Lung (tissue), 12 donors: ENCODE results near the gene BCAS3. TPM values are rescaled to one million over a fixed set of nuclear protein-coding genes. Genes with fewer than 3 reads are reported as not detected.

ENCODE experiments used
- ATAC-seq: fragments of 200-7000 bp; cut with Tn5 transposase; one replicate; pipeline ENCODE4 v1.9.1; 2020; ENCODE audit warnings: moderate number of reproducible peaks; ENCODE audit not compliant: insufficient read depth, low FRiP score
- DNase-seq, 3 donors: peaks; one replicate each; pipeline ENCODE4 v3.0.0-alpha.2; 2013 to 2017
- H3K27ac ChIP-seq, 2 donors: one replicate each; pipeline ENCODE4 v1.5.1; 2013; ENCODE audit warnings: mild to moderate bottlenecking in 2 of 2, moderate library complexity in 2 of 2, control low read depth in 1 of 2, inconsistent platforms in 1 of 2, low read depth in 1 of 2, low read length in 1 of 2
- H3K27me3 ChIP-seq, 3 donors: one replicate each; pipeline ENCODE4 v1.5.1; 2013; ENCODE audit warnings: low read length in 2 of 3; ENCODE audit not compliant: control insufficient read depth in 3 of 3, insufficient read depth in 3 of 3
- H3K36me3 ChIP-seq, 4 donors: one replicate each; pipeline ENCODE4 v1.5.1; 2013; ENCODE audit warnings: low read length in 4 of 4, mild to moderate bottlenecking in 1 of 4, moderate library complexity in 1 of 4; ENCODE audit not compliant: control insufficient read depth in 4 of 4, insufficient read depth in 4 of 4
- H3K4me1 ChIP-seq, 5 donors: one replicate each; pipeline ENCODE4 v1.5.1; 2013; ENCODE audit warnings: low read length in 5 of 5, mild to moderate bottlenecking in 2 of 5, moderate library complexity in 1 of 5; ENCODE audit not compliant: control insufficient read depth in 5 of 5, insufficient read depth in 5 of 5
- H3K4me3 ChIP-seq: one replicate; pipeline ENCODE4 v1.5.1; 2013; ENCODE audit warnings: mild to moderate bottlenecking, control low read depth, moderate library complexity
- H3K9ac ChIP-seq, 2 donors: one replicate each; pipeline ENCODE4 v1.5.1; 2013; ENCODE audit warnings: low read length in 2 of 2, control low read depth in 1 of 2; ENCODE audit not compliant: insufficient read depth in 1 of 2
- H3K9me3 ChIP-seq, 4 donors: one replicate each; pipeline ENCODE4 v1.5.1; 2013; ENCODE audit warnings: low read length in 3 of 4, mild to moderate bottlenecking in 1 of 4, moderate library complexity in 1 of 4; ENCODE audit not compliant: control insufficient read depth in 4 of 4, insufficient read depth in 3 of 4
- WGBS, 2 donors: extraction: QIAGEN DNeasy Blood & Tissue Kit; methylation state at CpG; one replicate each; pipeline ENCODE4 v1.1.7; 2013; 5-methylcytosine and 5-hydroxymethylcytosine counted together
- polyA plus RNA-seq, 2 donors: library from polyadenylated mRNA; stranded (reverse); fragments of 200-250 nt; gene quantifications; one replicate each; pipeline ENCODE4 v1.2.1, GENCODE V29; 2013
- total RNA-seq, 2 donors: library from RNA; depleted of rRNA in 1 of 2; stranded (reverse); fragments of >200 nt in 1 of 2; gene quantifications; one replicate each; pipeline ENCODE4 v1.2.1, GENCODE V29; 2014 to 2021
- TF ChIP-seq, protein P1 (sequence below): IDR thresholded peaks from 2 replicates; pipeline ENCODE4 v1.5.1; 2012; ENCODE audit warnings: mild to moderate bottlenecking; ENCODE audit errors: control extremely low read depth, extremely low read depth
- donor health status: control.
- donor health status: control.
- donor health status: Bipolar disorder and iron deficiency.
- donor health status: healthy.
- donor health status: DM: yes; HTN: yes; CAD: no.

Gene BCAS3
- total and polyA plus RNA-seq, 4 donors: 4.0 to 101 (median 20.3) TPM

DNA sequence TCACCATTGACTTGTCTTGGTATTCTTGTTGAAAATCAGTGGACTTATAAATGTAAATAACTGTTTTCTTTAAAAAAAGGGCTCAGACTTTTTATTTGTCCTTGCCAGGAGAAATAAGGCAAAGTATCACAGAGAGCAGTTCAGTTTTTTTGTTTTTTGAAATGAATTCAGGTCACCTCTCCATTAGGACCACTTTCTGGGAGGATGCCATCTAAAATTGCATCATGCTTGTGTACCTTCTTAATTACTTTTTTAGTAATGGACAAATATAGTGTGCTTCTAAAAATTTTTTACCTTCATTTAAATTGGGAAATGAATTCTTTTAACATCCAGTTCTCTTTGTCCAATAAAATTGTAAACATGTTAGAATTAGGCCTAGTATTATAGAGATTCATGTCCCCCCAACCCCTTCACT, 210.0 kb downstream of the BCAS3 start:
- H3K27ac ChIP-seq: no peak overlapping the region

DNA sequence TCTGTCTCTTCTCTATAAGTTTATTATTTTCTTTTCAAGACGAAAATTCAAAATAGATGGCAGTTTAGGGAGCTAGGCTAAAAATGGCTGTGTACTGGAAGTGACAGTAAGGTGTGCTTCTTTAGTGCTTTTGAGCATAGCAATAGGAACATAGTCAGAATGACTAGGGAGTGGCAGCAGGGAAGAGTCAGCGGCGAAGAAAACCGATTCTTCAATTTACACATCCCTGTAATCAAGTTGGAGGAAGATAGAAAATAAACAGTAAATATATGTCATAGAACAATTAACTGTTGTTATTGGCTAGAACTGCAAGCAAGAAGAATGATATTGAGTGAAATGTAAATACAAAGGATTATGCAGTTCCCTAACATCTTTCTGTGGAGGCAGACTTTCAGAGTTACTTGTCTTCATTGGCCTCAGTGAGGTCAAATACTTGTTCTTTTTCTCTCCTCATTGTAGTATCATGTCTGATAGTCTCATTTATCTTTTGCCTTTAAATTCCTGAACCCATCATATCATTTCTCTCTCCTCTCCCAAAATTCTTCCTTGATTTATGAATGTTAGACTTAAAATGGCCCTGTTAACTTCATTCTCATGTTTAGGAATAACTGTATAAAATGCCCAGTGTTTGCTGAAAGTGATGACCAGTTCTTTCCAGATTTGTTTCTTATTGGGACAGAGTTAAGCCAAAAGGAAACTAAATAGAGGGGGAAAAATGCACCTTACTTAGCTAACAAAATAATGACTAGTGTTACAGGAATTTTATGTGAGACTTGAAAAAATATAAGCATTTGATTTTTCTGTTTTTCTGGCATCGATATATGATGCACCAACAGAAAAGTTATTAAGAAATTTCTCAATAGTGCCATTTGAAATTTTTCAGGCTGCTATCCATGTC, 211.4 kb downstream of the BCAS3 start:
- Histone ChIP-seq H3K27ac (no peak overlapping the region), H3K27me3 (no peaks in the 10 kb centered on the region), H3K9me3 (no peaks in the 10 kb centered on the region), H3K4me3 (no peak overlapping the region), H3K9ac (no peak overlapping the region), H3K4me1 (peaks cover 0 to 7% (median 0%) of the 10 kb centered on the region in 5 donors), H3K36me3 (no peaks in the 10 kb centered on the region)
- DNase-seq (peak in 2 of 3 donors; percentile 18 to 20), ATAC-seq (no peak)
- 78 to 80% methylated on average over 5 of the region's 5 CpGs for WGBS, 2 donors
- TF ChIP-seq, protein P1, sequence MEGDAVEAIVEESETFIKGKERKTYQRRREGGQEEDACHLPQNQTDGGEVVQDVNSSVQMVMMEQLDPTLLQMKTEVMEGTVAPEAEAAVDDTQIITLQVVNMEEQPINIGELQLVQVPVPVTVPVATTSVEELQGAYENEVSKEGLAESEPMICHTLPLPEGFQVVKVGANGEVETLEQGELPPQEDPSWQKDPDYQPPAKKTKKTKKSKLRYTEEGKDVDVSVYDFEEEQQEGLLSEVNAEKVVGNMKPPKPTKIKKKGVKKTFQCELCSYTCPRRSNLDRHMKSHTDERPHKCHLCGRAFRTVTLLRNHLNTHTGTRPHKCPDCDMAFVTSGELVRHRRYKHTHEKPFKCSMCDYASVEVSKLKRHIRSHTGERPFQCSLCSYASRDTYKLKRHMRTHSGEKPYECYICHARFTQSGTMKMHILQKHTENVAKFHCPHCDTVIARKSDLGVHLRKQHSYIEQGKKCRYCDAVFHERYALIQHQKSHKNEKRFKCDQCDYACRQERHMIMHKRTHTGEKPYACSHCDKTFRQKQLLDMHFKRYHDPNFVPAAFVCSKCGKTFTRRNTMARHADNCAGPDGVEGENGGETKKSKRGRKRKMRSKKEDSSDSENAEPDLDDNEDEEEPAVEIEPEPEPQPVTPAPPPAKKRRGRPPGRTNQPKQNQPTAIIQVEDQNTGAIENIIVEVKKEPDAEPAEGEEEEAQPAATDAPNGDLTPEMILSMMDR: no peak

More for the DNA sequence above, 210.0 kb downstream of the BCAS3 start:
- H3K27me3 ChIP-seq: no peaks in the 10 kb centered on the region
- no peaks in the 10 kb centered on the region for H3K36me3 ChIP-seq
- DNase-seq: peak in 1 of 3 donors; percentile 16
- H3K4me3 ChIP-seq: no peak overlapping the region
- H3K4me1 ChIP-seq: peaks cover 0 to 7% (median 0%) of the 10 kb centered on the region in 5 donors
- H3K9ac ChIP-seq: no peak overlapping the region
- TF ChIP-seq, protein P1: no peak
- H3K9me3 ChIP-seq: no peaks in the 10 kb centered on the region
- ATAC-seq: no peak

DNA sequence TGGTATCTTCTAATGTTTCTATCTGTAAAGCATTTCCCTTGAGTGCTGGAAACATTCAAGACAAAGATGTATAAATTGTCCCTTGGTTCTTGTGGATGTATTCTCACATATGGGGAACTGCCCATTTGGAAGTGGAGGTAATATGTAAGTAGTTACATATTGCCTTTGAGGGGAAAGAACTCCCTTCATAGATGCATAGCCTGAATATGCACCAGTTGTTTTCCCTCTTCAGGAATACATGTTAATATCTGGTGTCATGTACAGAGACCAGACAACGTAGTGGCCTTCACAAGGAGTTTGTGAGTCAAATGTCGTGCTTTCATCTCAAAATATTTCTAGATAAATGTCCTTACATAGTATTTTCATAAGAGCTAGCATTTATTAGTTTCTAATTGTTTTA, 213.5 kb downstream of the BCAS3 start:
- H3K27me3 ChIP-seq: no peaks in the 10 kb centered on the region
- H3K27ac ChIP-seq: no peak overlapping the region
- DNase-seq (no peak), ATAC-seq (no peak)
- H3K9ac ChIP-seq: no peak overlapping the region
- H3K9me3 ChIP-seq: no peaks in the 10 kb centered on the region
- no peaks in the 10 kb centered on the region for H3K36me3 ChIP-seq
- 96 to 99% methylated on average over 2 of the region's 2 CpGs for WGBS, 2 donors
- H3K4me3 ChIP-seq: no peak overlapping the region
- TF ChIP-seq, protein P1: no peak
- peaks cover 0 to 7% (median 0%) of the 10 kb centered on the region in 5 donors for H3K4me1 ChIP-seq
